A549 (cell line): ENCODE data around the gene SHC4.

Source experiments
- RAD21 ChIP-seq, 2 experiments: fragments of >200 bp in 1 of 2; sonication (Bioruptor Twin) in 1 of 2; formaldehyde crosslinking in 1 of 2; IDR thresholded peaks in 1 of 2; conservative IDR thresholded peaks in 1 of 2; 2 replicates in 1 of 2; 3 replicates in 1 of 2; pipeline ENCODE4 v1.6.1; 2012 to 2018; ENCODE audit warnings: inconsistent platforms in 1 of 2
- RFX5 ChIP-seq: fragments of 450-650 bp; IDR thresholded peaks from 2 replicates; pipeline ENCODE4 v1.7.1; 2014; ENCODE audit warnings: antibody characterized with exemption, mild to moderate bottlenecking, moderate library complexity
- ZNF302 ChIP-seq: fragments of 250-450 bp; sonication (Bioruptor Pico); IDR thresholded peaks from 2 replicates; pipeline ENCODE4 v1.9.0; 2021; ENCODE audit warnings: inconsistent platforms, mild to moderate bottlenecking, moderate library complexity
- TF ChIP-seq, protein P1 (sequence below): fragments of 450-650 bp; IDR thresholded peaks from 2 replicates; pipeline ENCODE4 v1.6.1; 2014; ENCODE audit warnings: antibody characterized with exemption
- TF ChIP-seq, protein P2 (sequence below): fragments of >200 bp; sonication (Bioruptor Twin); formaldehyde crosslinking; IDR thresholded peaks from 3 replicates; pipeline ENCODE4 v1.5.1; 2016

DNA sequence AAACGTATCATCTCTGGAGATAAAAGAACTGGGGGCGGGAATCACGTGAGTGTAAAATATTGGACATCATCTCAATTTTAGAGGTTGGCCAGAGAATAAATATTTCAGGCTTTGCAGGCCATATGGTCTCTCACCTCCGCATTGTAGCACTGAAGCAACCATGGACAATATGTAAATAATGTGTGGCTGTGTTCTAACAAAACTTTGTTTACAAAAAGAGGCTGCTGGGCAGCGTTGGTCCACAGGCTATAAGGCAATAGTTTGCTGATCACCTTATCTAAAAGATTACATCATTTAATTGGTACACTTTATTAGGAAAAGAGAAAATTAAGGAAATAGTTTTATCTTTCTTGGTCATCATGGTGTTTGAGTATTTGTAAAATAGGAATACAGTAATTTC lies 22.5 kb upstream of the SHC4 start:
- TF ChIP-seq, protein P1, sequence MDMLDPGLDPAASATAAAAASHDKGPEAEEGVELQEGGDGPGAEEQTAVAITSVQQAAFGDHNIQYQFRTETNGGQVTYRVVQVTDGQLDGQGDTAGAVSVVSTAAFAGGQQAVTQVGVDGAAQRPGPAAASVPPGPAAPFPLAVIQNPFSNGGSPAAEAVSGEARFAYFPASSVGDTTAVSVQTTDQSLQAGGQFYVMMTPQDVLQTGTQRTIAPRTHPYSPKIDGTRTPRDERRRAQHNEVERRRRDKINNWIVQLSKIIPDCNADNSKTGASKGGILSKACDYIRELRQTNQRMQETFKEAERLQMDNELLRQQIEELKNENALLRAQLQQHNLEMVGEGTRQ, result no peak
- TF ChIP-seq ZNF302 (CRISPR knock-in tag), result no peak
- TF ChIP-seq, protein P2, sequence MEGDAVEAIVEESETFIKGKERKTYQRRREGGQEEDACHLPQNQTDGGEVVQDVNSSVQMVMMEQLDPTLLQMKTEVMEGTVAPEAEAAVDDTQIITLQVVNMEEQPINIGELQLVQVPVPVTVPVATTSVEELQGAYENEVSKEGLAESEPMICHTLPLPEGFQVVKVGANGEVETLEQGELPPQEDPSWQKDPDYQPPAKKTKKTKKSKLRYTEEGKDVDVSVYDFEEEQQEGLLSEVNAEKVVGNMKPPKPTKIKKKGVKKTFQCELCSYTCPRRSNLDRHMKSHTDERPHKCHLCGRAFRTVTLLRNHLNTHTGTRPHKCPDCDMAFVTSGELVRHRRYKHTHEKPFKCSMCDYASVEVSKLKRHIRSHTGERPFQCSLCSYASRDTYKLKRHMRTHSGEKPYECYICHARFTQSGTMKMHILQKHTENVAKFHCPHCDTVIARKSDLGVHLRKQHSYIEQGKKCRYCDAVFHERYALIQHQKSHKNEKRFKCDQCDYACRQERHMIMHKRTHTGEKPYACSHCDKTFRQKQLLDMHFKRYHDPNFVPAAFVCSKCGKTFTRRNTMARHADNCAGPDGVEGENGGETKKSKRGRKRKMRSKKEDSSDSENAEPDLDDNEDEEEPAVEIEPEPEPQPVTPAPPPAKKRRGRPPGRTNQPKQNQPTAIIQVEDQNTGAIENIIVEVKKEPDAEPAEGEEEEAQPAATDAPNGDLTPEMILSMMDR, result no peak
- no peak for TF ChIP-seq RAD21 (conservative IDR thresholded peaks at IDR 0.05 in 1 of 2, IDR thresholded peaks at IDR 0.05 in 1 of 2)
- no peak for TF ChIP-seq RFX5
